HepG2 (cell line): ENCODE data around the gene SHF. TPM values are rescaled to one million over a fixed set of nuclear protein-coding genes. Genes with fewer than 3 reads are reported as not detected.

Experiments used
- ATRX ChIP-seq: sonication (generic); formaldehyde crosslinking; IDR thresholded peaks from 2 replicates; pipeline ENCODE4 v1.4.0; 2020; ENCODE audit warnings: missing genetic modification reagents, borderline replicate concordance
- CBX5 ChIP-seq: sonication (generic); formaldehyde crosslinking; IDR thresholded peaks from 2 replicates; pipeline ENCODE4 v1.4.0; 2020; ENCODE audit warnings: missing genetic modification reagents, borderline replicate concordance
- GATAD2A ChIP-seq: IDR thresholded peaks from 2 replicates; pipeline ENCODE4 v1.6.1; 2016
- KDM1A ChIP-seq: IDR thresholded peaks from 2 replicates; pipeline ENCODE4 v1.6.1; 2016; ENCODE audit warnings: missing compliant biosample characterization
- KLF9 ChIP-seq: IDR thresholded peaks from 2 replicates; pipeline ENCODE4 v1.6.1; 2016; ENCODE audit warnings: low read depth
- NFIB ChIP-seq: sonication (generic); formaldehyde crosslinking; IDR thresholded peaks from 2 replicates; pipeline ENCODE4 v1.9.0; 2021; ENCODE audit warnings: missing genetic modification reagents, mild to moderate bottlenecking, borderline replicate concordance
- NR1H2 ChIP-seq: sonication (generic); formaldehyde crosslinking; IDR thresholded peaks from 2 replicates; pipeline ENCODE4 v1.8.1; 2022; ENCODE audit warnings: low read depth, missing genetic modification reagents, borderline replicate concordance
- POLR2G ChIP-seq: fragments of 200-400 bp; formaldehyde crosslinking; IDR thresholded peaks from 2 replicates; pipeline ENCODE4 v1.6.1; 2018; ENCODE audit warnings: mild to moderate bottlenecking, low read depth, low read length, moderate library complexity
- XRCC5 ChIP-seq: fragments of 200-400 bp; formaldehyde crosslinking; optimal IDR thresholded peaks from 2 replicates; pipeline ENCODE3; 2017; ENCODE audit warnings: mild to moderate bottlenecking, low read length
- ZFP36L2 ChIP-seq: sonication (generic); formaldehyde crosslinking; IDR thresholded peaks from 2 replicates; pipeline ENCODE4 v1.4.0; 2020; ENCODE audit warnings: missing genetic modification reagents
- ZFYVE20 ChIP-seq: sonication (generic); formaldehyde crosslinking; IDR thresholded peaks from 2 replicates; pipeline ENCODE4 v1.8.0; 2023; ENCODE audit warnings: low read depth, mild to moderate bottlenecking, moderate library complexity, missing genetic modification reagents, borderline replicate concordance
- ZMYM4 ChIP-seq: sonication (generic); formaldehyde crosslinking; IDR thresholded peaks from 2 replicates; pipeline ENCODE4 v1.8.1; 2023; ENCODE audit warnings: mild to moderate bottlenecking, missing genetic modification reagents
- ZNF143 ChIP-seq: sonication (generic); formaldehyde crosslinking; IDR thresholded peaks from 2 replicates; pipeline ENCODE4 v1.4.0; 2020; ENCODE audit warnings: missing genetic modification reagents
- ZNF292 ChIP-seq: sonication (generic); formaldehyde crosslinking; IDR thresholded peaks from 2 replicates; pipeline ENCODE4 v1.8.1; 2022; ENCODE audit warnings: mild to moderate bottlenecking, low read depth, missing genetic modification reagents, borderline replicate concordance
- ZNF768 ChIP-seq: sonication (generic); formaldehyde crosslinking; IDR thresholded peaks from 2 replicates; pipeline ENCODE4 v1.4.0; 2020; ENCODE audit warnings: missing genetic modification reagents
- polyA plus RNA-seq, 8 experiments: library from polyadenylated mRNA; depleted of rRNA in 3 of 8; stranded (reverse) in 7 of 8; unstranded in 1 of 8; fragments of >200 nt; fragmentation: Illumina TruSeq in 4 of 8; extraction: Trizol in 4 of 8; gene quantifications; 2 replicates each; pipeline versions ENCODE4 v1.2.1 to v1.2.3, GENCODE V29; 2011 to 2016; ENCODE audit warnings: low read depth in 4 of 8, missing spikeins in 1 of 8, mixed read lengths in 1 of 8; ENCODE audit not compliant: insufficient read depth in 1 of 8
- total RNA-seq, 5 experiments: library from RNA; depleted of rRNA; stranded (reverse); fragments of >200 nt; fragmentation: Illumina TruSeq; extraction: Trizol; gene quantifications; 2 replicates each; pipeline ENCODE4 v1.2.3, GENCODE V29; 2016; ENCODE audit warnings: low read depth in 1 of 5
- TF ChIP-seq, protein P1 (sequence below): sonication (generic); formaldehyde crosslinking; IDR thresholded peaks from 2 replicates; pipeline ENCODE4 v1.8.1; 2023; ENCODE audit warnings: mild to moderate bottlenecking, moderate library complexity, missing genetic modification reagents
- TF ChIP-seq, protein P2 (sequence below): sonication (generic); IDR thresholded peaks from 2 replicates; pipeline ENCODE4 v1.6.1; 2016; ENCODE audit warnings: low read depth, borderline replicate concordance
- TF ChIP-seq, protein P3 (sequence below): sonication (generic); formaldehyde crosslinking; IDR thresholded peaks from 2 replicates; pipeline ENCODE4 v1.4.0; 2020; ENCODE audit warnings: mild to moderate bottlenecking, missing genetic modification reagents
- TF ChIP-seq, protein P4 (sequence below): IDR thresholded peaks from 2 replicates; pipeline ENCODE4 v1.6.1; 2016; ENCODE audit warnings: low read depth, control low read depth
- TF ChIP-seq, protein P5 (sequence below): sonication (generic); formaldehyde crosslinking; IDR thresholded peaks from 2 replicates; pipeline ENCODE4 v1.4.0; 2020; ENCODE audit warnings: mild to moderate bottlenecking, missing genetic modification reagents
- TF ChIP-seq, protein P6 (sequence below): sonication (generic); formaldehyde crosslinking; IDR thresholded peaks from 2 replicates; pipeline ENCODE4 v1.8.0; 2022; ENCODE audit warnings: mild to moderate bottlenecking, missing genetic modification reagents, moderate library complexity

The SHF gene
- total and polyA plus RNA-seq, 2 of the 13 experiments (the other 11 are each of a cell fraction or from before 2014, with no cell fraction given): 20.9 to 25.5 TPM

DNA sequence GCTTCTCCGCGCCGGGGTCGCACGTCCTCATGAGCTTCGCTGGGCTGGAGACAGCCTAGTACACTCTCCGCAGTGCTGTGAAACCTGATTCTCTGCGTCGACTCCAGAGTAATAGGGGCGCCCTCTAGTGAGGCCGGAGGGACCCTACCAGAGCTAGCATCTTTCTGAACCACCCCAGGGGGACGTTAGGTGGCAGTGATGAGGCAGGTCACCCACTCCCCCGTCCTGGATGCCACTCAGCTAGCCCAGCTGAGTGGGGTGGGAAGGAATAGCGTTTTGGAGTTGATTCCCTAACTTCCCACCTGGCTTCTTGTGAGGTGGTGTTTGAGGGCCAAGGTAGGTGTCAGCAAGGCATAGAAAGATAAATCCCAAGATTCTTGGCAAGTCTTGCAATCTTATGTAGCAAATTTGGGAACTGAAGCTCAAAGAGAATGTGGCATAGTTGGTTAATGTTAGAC, 69.6 kb downstream of the SHF start (continued):
- TF ChIP-seq ZNF143 (no peak), ZFYVE20 (CRISPR knock-in tag) (no peak), ZNF768 (CRISPR knock-in tag) (no peak), NR1H2 (CRISPR knock-in tag) (no peak), POLR2G (no peak), ZMYM4 (CRISPR knock-in tag) (peak; percentile 56; the same call in 1 of the 2 replicates), KDM1A (CRISPR knock-in tag) (no peak), ZFP36L2 (CRISPR knock-in tag) (no peak), NFIB (CRISPR knock-in tag) (no peak), CBX5 (CRISPR knock-in tag) (peak; percentile 51; the same call in 1 of the 2 replicates), ZNF292 (CRISPR knock-in tag) (no peak), XRCC5 (peak; percentile 99), ATRX (CRISPR knock-in tag) (no peak), GATAD2A (CRISPR knock-in tag) (peak; percentile 69; the same call in 1 of the 2 replicates), KLF9 (CRISPR knock-in tag) (no peak)
- TF ChIP-seq, protein P1, sequence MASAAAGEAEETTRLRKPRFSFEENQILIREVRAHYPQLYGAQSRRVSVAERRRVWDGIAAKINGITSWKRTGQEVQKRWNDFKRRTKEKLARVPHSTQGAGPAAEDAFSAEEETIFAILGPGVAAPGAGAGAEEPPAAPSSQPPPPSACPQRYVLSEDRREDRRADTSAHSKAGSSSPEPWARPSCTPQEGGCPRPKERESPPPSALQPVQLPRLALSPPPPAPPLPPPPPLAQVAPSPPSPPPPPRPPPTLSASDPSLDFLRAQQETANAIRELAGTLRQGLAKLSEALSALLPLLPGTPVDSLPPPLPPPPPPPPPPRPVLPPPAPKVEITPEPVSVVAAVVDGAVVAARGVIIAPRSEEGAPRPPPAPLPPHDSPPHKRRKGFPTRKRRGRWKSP (CRISPR knock-in tag): no peak
- TF ChIP-seq, protein P2, sequence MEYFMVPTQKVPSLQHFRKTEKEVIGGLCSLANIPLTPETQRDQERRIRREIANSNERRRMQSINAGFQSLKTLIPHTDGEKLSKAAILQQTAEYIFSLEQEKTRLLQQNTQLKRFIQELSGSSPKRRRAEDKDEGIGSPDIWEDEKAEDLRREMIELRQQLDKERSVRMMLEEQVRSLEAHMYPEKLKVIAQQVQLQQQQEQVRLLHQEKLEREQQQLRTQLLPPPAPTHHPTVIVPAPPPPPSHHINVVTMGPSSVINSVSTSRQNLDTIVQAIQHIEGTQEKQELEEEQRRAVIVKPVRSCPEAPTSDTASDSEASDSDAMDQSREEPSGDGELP: peak; percentile 35; the same call in 1 of the 2 replicates
- TF ChIP-seq, protein P3, sequence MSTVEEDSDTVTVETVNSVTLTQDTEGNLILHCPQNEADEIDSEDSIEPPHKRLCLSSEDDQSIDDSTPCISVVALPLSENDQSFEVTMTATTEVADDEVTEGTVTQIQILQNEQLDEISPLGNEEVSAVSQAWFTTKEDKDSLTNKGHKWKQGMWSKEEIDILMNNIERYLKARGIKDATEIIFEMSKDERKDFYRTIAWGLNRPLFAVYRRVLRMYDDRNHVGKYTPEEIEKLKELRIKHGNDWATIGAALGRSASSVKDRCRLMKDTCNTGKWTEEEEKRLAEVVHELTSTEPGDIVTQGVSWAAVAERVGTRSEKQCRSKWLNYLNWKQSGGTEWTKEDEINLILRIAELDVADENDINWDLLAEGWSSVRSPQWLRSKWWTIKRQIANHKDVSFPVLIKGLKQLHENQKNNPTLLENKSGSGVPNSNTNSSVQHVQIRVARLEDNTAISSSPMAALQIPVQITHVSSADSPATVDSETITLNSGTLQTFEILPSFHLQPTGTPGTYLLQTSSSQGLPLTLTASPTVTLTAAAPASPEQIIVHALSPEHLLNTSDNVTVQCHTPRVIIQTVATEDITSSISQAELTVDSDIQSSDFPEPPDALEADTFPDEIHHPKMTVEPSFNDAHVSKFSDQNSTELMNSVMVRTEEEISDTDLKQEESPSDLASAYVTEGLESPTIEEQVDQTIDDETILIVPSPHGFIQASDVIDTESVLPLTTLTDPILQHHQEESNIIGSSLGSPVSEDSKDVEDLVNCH (CRISPR knock-in tag): no peak
- TF ChIP-seq, protein P4, sequence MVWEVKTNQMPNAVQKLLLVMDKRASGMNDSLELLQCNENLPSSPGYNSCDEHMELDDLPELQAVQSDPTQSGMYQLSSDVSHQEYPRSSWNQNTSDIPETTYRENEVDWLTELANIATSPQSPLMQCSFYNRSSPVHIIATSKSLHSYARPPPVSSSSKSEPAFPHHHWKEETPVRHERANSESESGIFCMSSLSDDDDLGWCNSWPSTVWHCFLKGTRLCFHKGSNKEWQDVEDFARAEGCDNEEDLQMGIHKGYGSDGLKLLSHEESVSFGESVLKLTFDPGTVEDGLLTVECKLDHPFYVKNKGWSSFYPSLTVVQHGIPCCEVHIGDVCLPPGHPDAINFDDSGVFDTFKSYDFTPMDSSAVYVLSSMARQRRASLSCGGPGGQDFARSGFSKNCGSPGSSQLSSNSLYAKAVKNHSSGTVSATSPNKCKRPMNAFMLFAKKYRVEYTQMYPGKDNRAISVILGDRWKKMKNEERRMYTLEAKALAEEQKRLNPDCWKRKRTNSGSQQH (CRISPR knock-in tag): no peak
- TF ChIP-seq, protein P5, sequence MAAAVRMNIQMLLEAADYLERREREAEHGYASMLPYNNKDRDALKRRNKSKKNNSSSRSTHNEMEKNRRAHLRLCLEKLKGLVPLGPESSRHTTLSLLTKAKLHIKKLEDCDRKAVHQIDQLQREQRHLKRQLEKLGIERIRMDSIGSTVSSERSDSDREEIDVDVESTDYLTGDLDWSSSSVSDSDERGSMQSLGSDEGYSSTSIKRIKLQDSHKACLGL (CRISPR knock-in tag): no peak
- TF ChIP-seq, protein P6, sequence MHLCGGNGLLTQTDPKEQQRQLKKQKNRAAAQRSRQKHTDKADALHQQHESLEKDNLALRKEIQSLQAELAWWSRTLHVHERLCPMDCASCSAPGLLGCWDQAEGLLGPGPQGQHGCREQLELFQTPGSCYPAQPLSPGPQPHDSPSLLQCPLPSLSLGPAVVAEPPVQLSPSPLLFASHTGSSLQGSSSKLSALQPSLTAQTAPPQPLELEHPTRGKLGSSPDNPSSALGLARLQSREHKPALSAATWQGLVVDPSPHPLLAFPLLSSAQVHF: no peak
